ENCODE results near the gene MOB3B.

DNA sequence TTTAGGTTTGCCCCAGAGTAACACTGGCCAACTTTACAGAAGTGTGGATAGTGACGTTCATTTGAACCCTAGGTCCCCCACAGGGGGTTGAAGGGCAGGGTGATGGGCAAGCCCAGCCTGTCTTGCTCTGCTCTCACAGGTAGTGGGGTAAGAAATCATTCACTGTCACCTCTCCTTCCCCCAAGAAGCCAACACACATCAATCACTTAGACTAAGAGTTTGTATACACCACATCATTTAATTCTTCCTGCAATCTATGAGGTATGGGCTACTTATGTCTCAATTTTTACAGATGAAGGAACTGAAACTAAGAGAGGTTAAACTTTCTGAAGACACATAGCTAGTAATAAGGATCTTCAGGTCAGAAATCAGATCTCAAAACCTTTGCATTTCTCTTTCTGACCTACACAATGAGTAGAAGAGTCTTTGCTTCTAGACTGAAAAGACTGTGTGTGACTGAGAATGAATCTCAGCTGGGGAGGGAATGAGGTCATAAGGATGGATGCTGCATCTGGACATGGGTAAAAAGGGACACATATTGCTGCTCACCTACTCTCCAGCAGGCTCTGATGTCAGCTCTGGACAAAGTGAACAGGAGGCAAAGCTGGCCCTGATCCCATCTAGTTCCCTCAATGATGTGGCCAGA is 151.7 kb downstream of the MOB3B start:
- TF ChIP-seq, protein P1, sequence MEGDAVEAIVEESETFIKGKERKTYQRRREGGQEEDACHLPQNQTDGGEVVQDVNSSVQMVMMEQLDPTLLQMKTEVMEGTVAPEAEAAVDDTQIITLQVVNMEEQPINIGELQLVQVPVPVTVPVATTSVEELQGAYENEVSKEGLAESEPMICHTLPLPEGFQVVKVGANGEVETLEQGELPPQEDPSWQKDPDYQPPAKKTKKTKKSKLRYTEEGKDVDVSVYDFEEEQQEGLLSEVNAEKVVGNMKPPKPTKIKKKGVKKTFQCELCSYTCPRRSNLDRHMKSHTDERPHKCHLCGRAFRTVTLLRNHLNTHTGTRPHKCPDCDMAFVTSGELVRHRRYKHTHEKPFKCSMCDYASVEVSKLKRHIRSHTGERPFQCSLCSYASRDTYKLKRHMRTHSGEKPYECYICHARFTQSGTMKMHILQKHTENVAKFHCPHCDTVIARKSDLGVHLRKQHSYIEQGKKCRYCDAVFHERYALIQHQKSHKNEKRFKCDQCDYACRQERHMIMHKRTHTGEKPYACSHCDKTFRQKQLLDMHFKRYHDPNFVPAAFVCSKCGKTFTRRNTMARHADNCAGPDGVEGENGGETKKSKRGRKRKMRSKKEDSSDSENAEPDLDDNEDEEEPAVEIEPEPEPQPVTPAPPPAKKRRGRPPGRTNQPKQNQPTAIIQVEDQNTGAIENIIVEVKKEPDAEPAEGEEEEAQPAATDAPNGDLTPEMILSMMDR (IDR thresholded peaks at IDR 0.05) = no peak
- TF ChIP-seq EP300 (IDR thresholded peaks at IDR 0.05) = no peak
- no peak for TF ChIP-seq POLR2A (IDR thresholded peaks at IDR 0.05)
